ACC112 (cell line): ENCODE measurements around the gene AGBL5.

Experiments
- H2AFZ ChIP-seq: fragments of 200-600 bp; sonication (generic); one replicate; pipeline ENCODE4 v1.6.0; 2017; ENCODE audit warnings: antibody characterized with exemption, low read length; ENCODE audit not compliant: unreplicated experiment
- H3K27ac ChIP-seq: fragments of 200-600 bp; sonication (generic); 2 replicates; pipeline ENCODE4 v1.5.1; 2014; ENCODE audit warnings: low read depth, mild to moderate bottlenecking, antibody characterized with exemption, low read length, moderate library complexity
- H3K27me3 ChIP-seq: fragments of 200-600 bp; sonication (generic); 2 replicates; pipeline ENCODE4 v1.6.1; 2014; ENCODE audit warnings: mild to moderate bottlenecking, antibody characterized with exemption, low read length, moderate library complexity, mixed read lengths; ENCODE audit not compliant: insufficient read depth
- H3K36me3 ChIP-seq: fragments of 200-600 bp; sonication (generic); 2 replicates; pipeline ENCODE4 v1.6.1; 2016; ENCODE audit warnings: mild to moderate bottlenecking, antibody characterized with exemption, low read length, moderate library complexity, mixed read lengths; ENCODE audit not compliant: insufficient read depth
- H3K4me1 ChIP-seq: fragments of 200-600 bp; sonication (generic); one replicate; pipeline ENCODE4 v1.6.1; 2016; ENCODE audit warnings: low read length, mixed read lengths; ENCODE audit not compliant: insufficient read depth, unreplicated experiment, control insufficient read depth
- H3K4me3 ChIP-seq: fragments of 200-600 bp; sonication (generic); 2 replicates; pipeline ENCODE4 v1.5.1; 2014; ENCODE audit warnings: mild to moderate bottlenecking, low read depth, low read length
- H3K79me2 ChIP-seq: fragments of 200-600 bp; sonication (generic); one replicate; pipeline ENCODE4 v1.6.0; 2016; ENCODE audit warnings: low read length; ENCODE audit not compliant: control insufficient read depth, unreplicated experiment, insufficient read depth

AGBL5 gene

DNA sequence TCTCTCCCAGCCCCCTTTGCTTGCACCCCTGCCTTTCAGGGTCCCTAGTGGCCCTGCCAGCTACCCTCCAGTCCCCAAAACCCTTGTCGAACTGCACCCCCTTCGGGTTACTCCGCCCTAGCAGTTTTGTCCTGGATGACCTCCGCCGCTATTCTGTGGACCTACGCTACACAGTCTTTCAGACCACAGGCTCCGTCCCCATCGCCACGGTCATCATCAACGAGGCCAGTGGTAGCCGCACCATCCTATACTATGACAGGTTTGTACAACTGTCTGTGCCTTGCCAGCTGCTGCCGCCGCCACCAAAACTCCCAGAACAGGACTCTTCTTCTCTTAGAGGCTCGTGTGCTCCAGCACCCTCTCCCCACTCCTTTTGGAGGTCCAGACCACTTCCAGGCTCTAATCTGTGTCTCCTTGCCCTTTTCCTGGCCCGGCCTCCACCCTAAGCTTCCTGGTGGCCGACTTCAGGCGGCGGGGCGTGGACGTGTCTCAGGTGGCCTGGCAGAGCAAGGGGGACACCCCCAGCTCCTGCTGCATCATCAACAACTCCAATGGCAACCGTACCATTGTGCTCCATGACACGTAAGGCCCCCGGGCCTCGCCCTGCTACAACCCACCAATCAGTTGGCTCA is 43.0 kb downstream of the AGBL5 start:
- Histone ChIP-seq H3K4me3 (no peak overlapping the region), H3K79me2 (no peaks in the 10 kb centered on the region), H3K36me3 (no peaks in the 10 kb centered on the region), H3K27ac (no peak overlapping the region), H3K27me3 (no peaks in the 10 kb centered on the region), H3K4me1 (peaks cover 7% of the 10 kb centered on the region), H2AFZ (no peak overlapping the region)

DNA sequence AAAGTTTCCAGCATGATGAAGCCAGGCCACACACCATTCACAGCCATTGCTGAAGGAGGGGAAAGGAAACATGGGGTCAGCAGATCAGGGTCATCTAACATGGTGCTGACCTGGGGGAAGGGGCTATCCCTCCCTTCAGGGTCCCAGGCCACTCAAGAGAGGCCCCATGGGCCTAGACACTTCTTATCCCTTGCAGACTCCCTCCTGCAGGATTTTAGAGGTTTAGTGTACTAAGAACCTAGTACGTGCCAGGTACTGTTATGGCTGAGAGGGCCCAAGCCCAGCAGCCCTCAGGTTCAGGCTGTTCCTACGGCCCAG is 43.9 kb downstream of the AGBL5 start:
- H2AFZ ChIP-seq = no peak overlapping the region
- peaks cover 7% of the 10 kb centered on the region for H3K4me1 ChIP-seq
- no peak overlapping the region for H3K4me3 ChIP-seq
- no peaks in the 10 kb centered on the region for H3K27me3 ChIP-seq
- H3K36me3 ChIP-seq = no peaks in the 10 kb centered on the region
- H3K27ac ChIP-seq = no peak overlapping the region
- no peaks in the 10 kb centered on the region for H3K79me2 ChIP-seq

GRCh38 chr2:27095745-27096651 is 44.5 kb downstream of the AGBL5 start:
- H2AFZ ChIP-seq = peak overlapping the region; percentile 80
- no peaks in the 10 kb centered on the region for H3K27me3 ChIP-seq
- peak overlapping the region; percentile 41; the same call in 1 of the 2 replicates for H3K4me3 ChIP-seq
- no peaks in the 10 kb centered on the region for H3K36me3 ChIP-seq
- peaks cover 7% of the 10 kb centered on the region for H3K4me1 ChIP-seq
- H3K27ac ChIP-seq = no peak overlapping the region
- no peaks in the 10 kb centered on the region for H3K79me2 ChIP-seq

DNA sequence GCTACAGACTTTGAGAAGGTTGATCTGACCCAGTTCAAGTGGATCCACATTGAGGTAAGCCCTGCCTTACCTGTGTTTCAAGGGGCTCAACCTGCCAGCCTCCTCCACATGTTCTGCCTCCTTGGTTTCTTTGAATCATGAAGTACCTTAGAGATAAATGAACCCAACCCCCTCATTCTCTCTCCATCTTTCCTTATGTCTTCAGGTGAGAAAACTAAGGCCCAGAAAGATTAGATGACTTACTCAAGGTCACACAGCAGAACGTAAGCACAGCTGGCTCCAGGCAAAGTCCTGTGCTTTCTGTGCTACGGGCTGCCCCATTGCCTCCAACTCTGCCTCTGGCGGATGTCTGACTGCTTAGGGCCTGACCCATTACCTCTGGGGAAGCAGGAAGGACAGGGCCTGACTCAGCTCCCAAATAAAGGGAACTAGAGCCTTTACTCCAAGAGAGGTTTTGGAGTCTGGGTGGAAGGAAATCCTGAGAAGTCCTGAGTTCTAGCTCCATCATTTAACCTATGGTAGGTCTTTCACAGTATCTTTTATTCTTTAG is 45.4 kb downstream of the AGBL5 start:
- H3K27me3 ChIP-seq = no peaks in the 10 kb centered on the region
- H3K79me2 ChIP-seq = no peaks in the 10 kb centered on the region
- H3K36me3 ChIP-seq = no peaks in the 10 kb centered on the region
- H3K4me1 ChIP-seq = peaks cover 7% of the 10 kb centered on the region
- no peak overlapping the region for H3K27ac ChIP-seq
- no peak overlapping the region for H3K4me3 ChIP-seq
- H2AFZ ChIP-seq = no peak overlapping the region

- H3K79me2 ChIP-seq = no peaks in the 10 kb centered on the region
- H3K27ac ChIP-seq = no peak overlapping the region
- H3K4me1 ChIP-seq = peaks cover 7% of the 10 kb centered on the region
- no peak overlapping the region for H3K4me3 ChIP-seq
- no peaks in the 10 kb centered on the region for H3K27me3 ChIP-seq
- no peaks in the 10 kb centered on the region for H3K36me3 ChIP-seq
- H2AFZ ChIP-seq = no peak overlapping the region
Measured at GRCh38 chr2:27097341-27097740, 45.9 kb downstream of the AGBL5 start.

- H3K27me3 ChIP-seq = no peaks in the 10 kb centered on the region
- peaks cover 7% of the 10 kb centered on the region for H3K4me1 ChIP-seq
- no peak overlapping the region for H3K4me3 ChIP-seq
Measured at GRCh38 chr2:27099334-27099955, 48.0 kb downstream of the AGBL5 start.

DNA sequence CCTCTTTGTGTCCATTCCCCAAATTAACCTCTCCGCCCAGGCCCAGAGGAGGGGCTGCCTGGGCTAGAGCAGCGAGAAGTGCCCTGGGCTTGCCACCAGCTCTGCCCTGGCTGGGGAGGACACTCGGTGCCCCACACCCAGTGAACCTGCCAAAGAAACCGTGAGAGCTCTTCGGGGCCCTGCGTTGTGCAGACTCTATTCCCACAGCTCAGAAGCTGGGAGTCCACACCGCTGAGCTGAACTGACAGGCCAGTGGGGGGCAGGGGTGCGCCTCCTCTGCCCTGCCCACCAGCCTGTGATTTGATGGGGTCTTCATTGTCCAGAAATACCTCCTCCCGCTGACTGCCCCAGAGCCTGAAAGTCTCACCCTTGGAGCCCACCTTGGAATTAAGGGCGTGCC is 48.6 kb downstream of the AGBL5 start:
- H3K27me3 ChIP-seq = no peaks in the 10 kb centered on the region
- no peak overlapping the region for H3K4me3 ChIP-seq
- no peaks in the 10 kb centered on the region for H3K36me3 ChIP-seq
- H3K27ac ChIP-seq = no peak overlapping the region
- H2AFZ ChIP-seq = no peak overlapping the region
- no peaks in the 10 kb centered on the region for H3K79me2 ChIP-seq
- peaks cover 7% of the 10 kb centered on the region for H3K4me1 ChIP-seq

More at GRCh38 chr2:27099334-27099955, 48.0 kb downstream of the AGBL5 start:
- no peaks in the 10 kb centered on the region for H3K36me3 ChIP-seq
- H3K79me2 ChIP-seq = no peaks in the 10 kb centered on the region
- H2AFZ ChIP-seq = no peak overlapping the region
- H3K27ac ChIP-seq = no peak overlapping the region

- H3K79me2 ChIP-seq = no peaks in the 10 kb centered on the region
- no peaks in the 10 kb centered on the region for H3K36me3 ChIP-seq
- H3K4me1 ChIP-seq = no peaks in the 10 kb centered on the region
- no peak overlapping the region for H3K27ac ChIP-seq
- no peak overlapping the region for H2AFZ ChIP-seq
- no peaks in the 10 kb centered on the region for H3K27me3 ChIP-seq
- H3K4me3 ChIP-seq = no peak overlapping the region
Measured at GRCh38 chr2:27102329-27102728, 50.9 kb downstream of the AGBL5 start.

- Histone ChIP-seq H2AFZ (no peak overlapping the region), H3K27ac (no peak overlapping the region), H3K36me3 (no peaks in the 10 kb centered on the region), H3K27me3 (no peaks in the 10 kb centered on the region), H3K79me2 (no peaks in the 10 kb centered on the region), H3K4me3 (no peak overlapping the region), H3K4me1 (no peaks in the 10 kb centered on the region)
Measured at GRCh38 chr2:27105981-27106380, 54.5 kb downstream of the AGBL5 start.

- Histone ChIP-seq H3K27me3 (no peaks in the 10 kb centered on the region), H3K27ac (no peak overlapping the region), H2AFZ (no peak overlapping the region), H3K36me3 (no peaks in the 10 kb centered on the region), H3K4me3 (no peak overlapping the region), H3K79me2 (no peaks in the 10 kb centered on the region), H3K4me1 (no peaks in the 10 kb centered on the region)
Measured at GRCh38 chr2:27108221-27108620, 56.8 kb downstream of the AGBL5 start.
